ENCODE data around the gene SPIRE2.

The SPIRE2 gene

GRCh38 chr16:89841275-89841674, 13.0 kb downstream of the SPIRE2 start:
- no peak for DNase-seq (ENCODE audit: low read depth in 2 of 2)

DNA sequence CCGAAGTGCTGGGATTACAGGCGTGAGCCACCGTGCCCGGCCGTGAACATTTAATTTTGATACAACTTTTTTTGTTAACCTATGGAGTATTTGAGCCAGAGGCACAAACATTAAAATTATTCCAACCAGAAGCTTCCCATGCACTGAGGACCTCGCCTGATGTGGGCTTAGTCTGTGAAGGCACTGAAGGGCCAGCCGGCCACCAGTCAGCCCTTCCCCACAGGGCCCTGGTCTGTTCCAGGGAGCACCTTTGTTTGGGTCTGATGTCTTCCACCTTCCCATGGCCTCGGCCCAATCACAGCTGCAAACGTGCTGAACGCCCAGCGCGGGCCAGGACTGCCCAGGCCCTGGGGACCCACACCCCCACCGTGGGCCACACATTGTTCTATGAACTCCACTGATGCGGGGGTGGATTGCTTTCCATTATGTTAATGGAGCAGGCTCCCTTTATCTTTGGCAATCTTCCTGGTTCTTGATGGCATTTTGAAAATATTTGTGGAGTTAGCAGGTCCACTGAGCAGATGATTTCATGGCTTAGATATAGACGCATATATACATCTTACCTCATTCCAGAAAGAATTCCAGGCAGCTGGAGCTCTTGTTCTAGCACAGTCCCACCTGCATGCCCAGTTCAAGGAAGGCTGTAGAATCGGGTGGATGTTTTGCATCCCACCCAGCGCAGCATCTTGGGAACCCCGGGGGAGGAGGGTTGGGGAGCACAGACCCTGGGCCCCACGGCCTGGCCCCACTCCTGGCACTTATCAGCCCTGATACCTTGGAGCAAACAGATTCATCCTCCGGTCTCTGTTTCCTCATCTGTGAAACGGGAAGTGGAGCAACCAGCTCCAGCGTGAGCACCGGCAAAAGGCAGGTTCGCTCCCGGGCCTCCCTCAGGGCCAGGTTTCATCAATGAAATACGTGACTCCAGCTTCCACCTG, 14.5 kb downstream of the SPIRE2 start:
- no peak for DNase-seq (ENCODE audit: low read depth in 2 of 2)

GRCh38 chr16:89843409-89844350, 15.4 kb downstream of the SPIRE2 start:
- no peak for DNase-seq (ENCODE audit: low read depth in 2 of 2)

GRCh38 chr16:89844739-89845339, 16.6 kb downstream of the SPIRE2 start:
- no peak for DNase-seq (ENCODE audit: low read depth in 2 of 2)

DNA sequence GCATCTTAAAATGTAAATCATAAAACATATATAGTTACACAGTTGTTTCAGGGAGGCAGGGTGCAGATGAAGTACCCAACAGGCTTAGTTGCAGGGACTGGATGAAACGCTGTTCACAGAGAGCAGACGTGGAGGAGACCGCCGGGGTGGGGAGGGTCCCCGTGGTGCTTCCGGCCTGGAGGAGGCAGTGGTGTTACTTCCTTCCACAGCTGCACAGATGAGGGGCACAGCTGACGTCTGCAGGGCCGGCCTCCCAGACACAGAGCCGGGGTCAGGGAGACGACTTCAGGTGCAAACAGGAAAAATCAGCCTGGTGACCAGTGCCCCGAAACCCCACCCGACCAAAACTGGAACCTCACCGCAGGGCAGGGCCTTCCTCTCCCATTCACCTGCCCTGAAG, 17.1 kb downstream of the SPIRE2 start:
- no peak for DNase-seq (ENCODE audit: low read depth in 2 of 2)

DNA sequence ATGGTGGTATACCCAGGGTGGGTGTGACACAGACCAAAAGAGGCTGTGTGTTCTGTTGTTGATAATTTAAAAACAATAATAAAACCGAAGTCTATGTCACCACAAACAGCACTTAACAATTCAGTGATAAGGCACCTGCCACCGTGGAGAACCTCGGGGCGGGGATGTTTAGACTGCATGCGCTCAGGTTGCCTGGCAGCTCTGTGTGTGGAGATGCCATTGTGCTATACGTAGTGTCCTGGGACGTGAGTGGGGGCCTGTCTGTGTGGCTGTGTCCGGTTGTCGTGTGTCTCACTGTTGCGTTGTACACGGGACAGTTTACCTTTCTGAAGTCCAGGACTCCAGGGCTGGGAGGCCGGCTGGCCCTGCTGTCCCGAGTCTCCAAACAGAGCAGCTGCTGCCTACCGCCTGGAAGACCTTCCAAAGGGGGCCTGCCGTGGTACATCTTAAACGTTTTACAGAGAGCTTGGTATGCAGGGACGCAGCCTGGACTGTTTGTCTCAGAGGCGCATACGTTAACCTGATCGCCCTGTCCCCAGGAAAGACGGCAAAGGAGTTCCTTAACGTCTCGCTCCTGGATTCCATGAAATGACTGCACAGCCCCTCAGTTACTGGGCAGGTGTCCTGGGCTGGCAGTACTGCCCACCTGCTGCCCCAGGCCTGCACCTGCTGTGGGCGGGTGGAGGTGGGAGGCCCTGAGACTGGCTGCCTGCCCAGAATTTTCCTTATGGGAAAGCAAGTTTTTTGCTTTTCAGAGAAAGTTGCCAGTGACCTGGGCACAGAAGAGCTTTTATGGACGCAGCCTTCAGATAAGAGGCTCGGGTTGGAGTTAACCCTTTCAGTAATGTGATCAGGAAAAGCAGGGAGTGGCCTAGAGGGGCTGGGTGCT, 19.0 kb downstream of the SPIRE2 start:
- DNase-seq (ENCODE audit: low read depth in 2 of 2) = no peak

DNA sequence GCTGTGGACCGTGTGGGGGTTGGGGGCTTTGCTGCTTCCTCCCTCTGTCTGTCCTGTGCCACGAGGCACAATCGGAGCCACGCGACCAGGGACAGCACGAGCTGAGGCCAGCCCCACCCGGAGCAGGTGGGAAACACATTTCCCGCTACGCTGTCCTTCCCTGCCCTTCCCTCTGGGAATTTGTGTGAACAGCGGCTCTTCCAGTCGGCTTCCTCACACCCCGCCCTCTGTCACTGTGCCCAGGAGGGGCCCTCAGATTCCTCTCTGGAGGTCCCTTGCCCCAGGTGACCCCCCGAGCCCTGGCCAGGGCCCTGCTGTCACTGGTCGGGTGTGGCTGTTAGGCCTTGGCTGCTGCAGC, 19.6 kb downstream of the SPIRE2 start:
- no peak for DNase-seq (ENCODE audit: low read depth in 2 of 2)

DNA sequence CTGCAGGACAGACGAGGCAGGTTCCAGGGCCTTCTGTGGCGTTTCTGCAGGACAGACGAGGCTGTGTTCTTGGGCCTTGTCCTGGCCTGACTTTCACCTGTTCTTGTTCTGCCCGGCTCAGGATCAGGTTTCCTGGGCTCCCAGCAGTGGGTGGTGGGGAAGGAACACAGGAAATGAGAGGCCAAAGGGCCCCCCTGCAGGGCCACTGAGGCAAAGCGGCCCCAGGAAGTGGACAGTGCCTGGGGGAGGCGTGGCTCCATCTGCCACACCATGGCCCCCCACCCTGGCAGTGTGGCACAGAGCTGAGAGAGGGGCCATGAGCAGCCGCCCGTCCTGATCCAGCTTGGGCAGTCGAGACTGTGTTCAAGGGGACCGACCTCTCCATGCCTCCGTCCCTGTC, 20.7 kb downstream of the SPIRE2 start:
- DNase-seq (ENCODE audit: low read depth in 2 of 2) = no peak

GRCh38 chr16:89853306-89853993, 25.2 kb downstream of the SPIRE2 start:
- no peak for DNase-seq (ENCODE audit: low read depth in 2 of 2)

- DNase-seq (ENCODE audit: low read depth in 2 of 2) = no peak
Observed at GRCh38 chr16:89855301-89855945, 27.1 kb downstream of the SPIRE2 start.

GRCh38 chr16:89855986-89856385, 27.7 kb downstream of the SPIRE2 start:
- no peak for DNase-seq (ENCODE audit: low read depth in 2 of 2)

- no peak for DNase-seq (ENCODE audit: low read depth in 2 of 2)
Observed at GRCh38 chr16:89858973-89859614, 30.8 kb downstream of the SPIRE2 start.

GRCh38 chr16:89859615-89860007, 31.3 kb downstream of the SPIRE2 start:
- DNase-seq (ENCODE audit: low read depth in 2 of 2) = no peak

GRCh38 chr16:89860747-89861304, 32.6 kb downstream of the SPIRE2 start:
- peak; percentile 40 to 69 for DNase-seq (ENCODE audit: low read depth in 2 of 2)

DNA sequence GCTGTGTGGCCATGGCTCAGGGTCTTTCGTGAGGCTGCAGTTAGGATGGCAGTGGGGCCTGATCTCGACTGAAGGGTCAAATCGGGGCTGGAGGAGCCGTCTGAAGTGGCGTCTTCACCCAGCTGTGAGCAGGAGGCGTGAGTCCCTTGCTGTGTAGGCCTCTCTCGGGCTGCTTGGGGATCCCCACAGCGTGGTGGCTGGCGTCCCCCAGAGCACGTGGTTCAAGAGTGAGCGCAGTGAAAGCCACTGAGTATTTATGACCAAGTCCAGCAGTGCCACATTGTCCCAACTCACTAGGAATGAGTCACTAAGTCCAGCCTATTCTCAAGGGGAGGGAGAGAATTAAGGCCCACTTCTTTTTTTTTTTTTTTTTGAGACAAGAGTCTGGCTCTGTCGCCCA, 33.4 kb downstream of the SPIRE2 start:
- no peak for DNase-seq (ENCODE audit: low read depth in 2 of 2)

- DNase-seq (ENCODE audit: low read depth in 2 of 2) = no peak
Observed at GRCh38 chr16:89862732-89863131, 34.5 kb downstream of the SPIRE2 start.

DNA sequence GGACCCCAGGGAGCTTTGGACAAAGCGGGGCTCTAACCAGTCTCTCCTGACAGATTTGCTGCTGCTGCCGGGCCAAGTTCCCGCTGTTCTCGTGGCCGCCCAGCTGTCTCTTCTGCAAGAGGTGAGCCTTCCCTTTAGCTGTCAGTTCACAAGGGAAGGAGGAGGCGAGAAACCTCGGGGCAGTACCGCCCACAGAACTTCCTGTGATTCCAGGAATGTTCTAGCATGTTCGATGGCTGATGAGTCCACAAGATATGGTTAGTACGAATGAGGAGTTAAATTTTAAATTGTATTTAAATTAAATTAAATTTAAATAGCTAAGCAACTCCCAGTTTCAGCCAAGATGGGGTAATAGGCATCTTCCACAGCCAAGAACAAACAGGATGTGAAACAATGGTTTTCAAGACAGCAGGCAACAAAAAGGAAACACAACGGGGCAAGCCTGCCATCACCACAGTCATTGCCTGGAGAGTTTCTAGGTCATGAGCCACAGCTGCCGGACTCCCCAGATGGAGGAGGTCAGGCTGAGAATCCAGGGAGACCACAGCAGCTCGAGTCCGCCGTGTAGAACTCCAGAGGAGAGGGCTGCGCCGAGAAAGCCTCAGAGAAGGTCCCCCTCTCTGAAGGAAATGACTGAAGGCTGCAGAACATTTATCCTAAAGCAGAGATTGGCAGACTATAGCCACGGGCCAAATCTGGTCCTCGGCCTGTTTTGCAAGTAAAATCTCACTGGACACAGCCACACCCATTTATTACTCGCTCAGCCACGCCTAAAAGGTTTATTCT, 35.7 kb downstream of the SPIRE2 start:
- no peak for DNase-seq (ENCODE audit: low read depth in 2 of 2)

DNA sequence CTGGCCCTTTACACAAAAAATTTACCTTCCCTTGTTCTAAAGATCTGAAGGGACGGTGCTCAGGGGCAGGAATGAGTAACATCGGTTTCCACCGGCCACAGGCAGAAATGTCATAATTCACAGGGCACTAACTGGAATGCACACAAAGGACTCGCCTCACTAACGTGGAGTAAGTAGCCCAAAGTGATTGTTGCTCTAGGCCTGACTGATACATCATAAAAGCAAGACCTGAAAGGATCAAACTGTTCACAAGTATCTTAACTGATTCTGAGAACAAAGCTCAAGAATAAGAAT, 36.2 kb downstream of the SPIRE2 start:
- no peak for DNase-seq (ENCODE audit: low read depth in 2 of 2)

DNA sequence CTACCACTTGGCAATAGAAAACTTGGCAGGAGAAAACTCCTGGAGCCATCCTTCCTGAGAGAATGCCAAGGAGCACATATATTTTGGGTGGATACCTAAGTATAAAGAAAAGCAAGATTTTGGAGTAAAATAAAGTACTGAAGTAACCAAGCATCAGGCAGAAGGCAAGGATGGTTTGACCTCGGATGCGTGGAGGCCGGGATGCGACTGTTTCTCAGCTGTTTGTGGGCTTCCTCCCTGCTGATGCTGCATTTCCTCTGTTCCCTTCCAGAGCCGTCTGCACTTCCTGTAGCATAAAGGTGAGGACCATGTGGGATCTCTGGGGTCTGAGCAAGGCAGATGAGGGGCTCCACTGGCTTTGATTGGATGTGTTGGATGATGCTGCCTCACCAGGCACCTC, 39.6 kb downstream of the SPIRE2 start:
- no peak for DNase-seq (ENCODE audit: low read depth in 2 of 2)
